AG10803 (cell line): ENCODE measurements around the gene GNPDA1.
A peak's percentile ranks its signal among the peaks of the same experiment; 100 is the strongest.

Source experiments
- DNase-seq: peaks from one replicate; pipeline ENCODE4 v3.0.0; 2010; ENCODE audit warnings: low read depth
- H3K4me3 ChIP-seq: 2 replicates; pipeline ENCODE4 v1.5.1; 2011; ENCODE audit warnings: mild to moderate bottlenecking, low read length, control low read depth
- CTCF ChIP-seq: conservative IDR thresholded peaks from 2 replicates; pipeline ENCODE4 v1.5.1; 2011; ENCODE audit warnings: mild to moderate bottlenecking, low read length, control low read depth, inconsistent platforms

Gene GNPDA1

GRCh38 chr5:141954194-141954593, 58.6 kb downstream of the GNPDA1 start:
- no peak for TF ChIP-seq CTCF
- no peak for DNase-seq
- H3K4me3 ChIP-seq: no peak overlapping the region

- no peak for DNase-seq
- H3K4me3 ChIP-seq: no peak overlapping the region
- TF ChIP-seq CTCF: no peak
These were observed 60.8 kb downstream of the GNPDA1 start for GRCh38 chr5:141952020-141952419.

- H3K4me3 ChIP-seq: no peak overlapping the region
- no peak for DNase-seq
- peak; percentile 34 for TF ChIP-seq CTCF
These were observed 61.5 kb downstream of the GNPDA1 start for GRCh38 chr5:141951332-141951781.
